ENCODE measurements around the gene DMD. TPM values are rescaled to one million over a fixed set of nuclear protein-coding genes. Genes with fewer than 3 reads are reported as not detected.

DMD gene
- total RNA-seq, 3 donors from 2014 or later: 11.2 to 140 (median 12.6) TPM

GRCh38 chrX:33126469-33126868 lies 84.9 kb downstream of the DMD start:
- Histone ChIP-seq H3K4me3 (no peak overlapping the region), H3K4me1 (ENCODE audit: low read depth) (no peaks in the 10 kb centered on the region), H3K9me3 (no peaks in the 10 kb centered on the region), H3K36me3 (ENCODE audit: low read depth) (no peaks in the 10 kb centered on the region)
- ATAC-seq (no peak), DNase-seq (no peak)
- no peak for TF ChIP-seq CTCF (IDR thresholded peaks at IDR 0.05)
- intact Hi-C loops (cut with DNase I, micrococcal nuclease): no loop called here

DNA sequence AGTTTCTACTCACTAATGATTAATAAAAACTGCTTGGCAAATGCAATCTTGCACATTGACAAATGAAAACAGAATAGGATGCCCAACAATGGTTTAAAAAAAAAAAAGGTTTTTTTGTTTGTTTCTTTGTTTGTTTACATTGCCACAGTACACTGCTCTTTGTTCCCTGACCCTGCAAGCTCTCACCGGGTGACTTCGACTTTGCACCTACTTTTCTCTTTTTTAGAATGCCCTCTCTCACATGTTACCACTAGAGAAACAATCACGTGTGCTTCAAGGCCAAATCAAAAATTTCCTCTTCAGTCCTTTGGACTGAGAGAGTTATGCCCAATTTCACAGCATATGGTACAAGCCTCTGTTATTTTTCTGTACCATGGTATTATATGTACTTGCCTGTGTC lies 101.5 kb downstream of the DMD start:
- no peaks in the 10 kb centered on the region for H3K9me3 ChIP-seq
- no peaks in the 10 kb centered on the region for H3K4me1 ChIP-seq (ENCODE audit: low read depth)
- DNase-seq (no peak), ATAC-seq (no peak)
- no peaks in the 10 kb centered on the region for H3K36me3 ChIP-seq (ENCODE audit: low read depth)
- TF ChIP-seq CTCF (IDR thresholded peaks at IDR 0.05): no peak
- intact Hi-C loops (cut with DNase I, micrococcal nuclease): no loop called here
- H3K4me3 ChIP-seq: no peak overlapping the region

DNA sequence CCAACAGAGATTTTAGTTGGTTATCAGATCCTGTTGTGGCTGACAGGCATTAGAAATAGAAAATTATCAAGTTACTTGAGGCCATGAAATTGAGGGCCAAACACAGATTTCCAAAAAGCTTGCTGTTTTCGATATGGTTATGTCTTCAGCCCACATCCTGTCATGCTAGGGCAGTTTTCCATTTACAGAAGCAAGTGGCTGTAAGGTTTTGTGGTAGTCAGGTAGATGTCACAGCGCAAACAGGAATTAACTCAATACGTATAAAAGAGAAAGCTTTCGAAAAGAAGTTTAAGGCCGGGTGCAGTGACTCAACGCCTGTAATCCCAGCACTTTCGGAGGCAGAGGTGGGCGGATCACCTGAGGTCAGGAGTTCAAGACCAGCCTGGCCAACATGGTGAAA lies 104.6 kb downstream of the DMD start:
- intact Hi-C loops (cut with DNase I, micrococcal nuclease): no loop called here

GRCh38 chrX:33095079-33095478 lies 116.3 kb downstream of the DMD start:
- H3K4me3 ChIP-seq: no peak overlapping the region
- DNase-seq (no peak), ATAC-seq (no peak)
- intact Hi-C loops (cut with DNase I, micrococcal nuclease): no loop called here
- no peaks in the 10 kb centered on the region for H3K36me3 ChIP-seq (ENCODE audit: low read depth)
- H3K9me3 ChIP-seq: no peaks in the 10 kb centered on the region
- H3K4me1 ChIP-seq (ENCODE audit: low read depth): no peaks in the 10 kb centered on the region
- no peak for TF ChIP-seq CTCF (IDR thresholded peaks at IDR 0.05)

More for the DNA sequence above, 104.6 kb downstream of the DMD start:
- no peak for ATAC-seq
- no peak for TF ChIP-seq CTCF (IDR thresholded peaks at IDR 0.05)
- no peak for DNase-seq
- Histone ChIP-seq H3K9me3 (no peaks in the 10 kb centered on the region), H3K4me3 (no peak overlapping the region), H3K36me3 (ENCODE audit: low read depth) (no peaks in the 10 kb centered on the region), H3K4me1 (ENCODE audit: low read depth) (no peaks in the 10 kb centered on the region)

- no peaks in the 10 kb centered on the region for H3K4me1 ChIP-seq (ENCODE audit: low read depth)
- H3K4me3 ChIP-seq: no peak overlapping the region
- DNase-seq (no peak), ATAC-seq (no peak)
- H3K36me3 ChIP-seq (ENCODE audit: low read depth): no peaks in the 10 kb centered on the region
- no peaks in the 10 kb centered on the region for H3K9me3 ChIP-seq
- intact Hi-C loops (cut with DNase I, micrococcal nuclease): no loop called here
- TF ChIP-seq CTCF (IDR thresholded peaks at IDR 0.05): no peak
Measured at GRCh38 chrX:33087411-33087810, 123.9 kb downstream of the DMD start.

DNA sequence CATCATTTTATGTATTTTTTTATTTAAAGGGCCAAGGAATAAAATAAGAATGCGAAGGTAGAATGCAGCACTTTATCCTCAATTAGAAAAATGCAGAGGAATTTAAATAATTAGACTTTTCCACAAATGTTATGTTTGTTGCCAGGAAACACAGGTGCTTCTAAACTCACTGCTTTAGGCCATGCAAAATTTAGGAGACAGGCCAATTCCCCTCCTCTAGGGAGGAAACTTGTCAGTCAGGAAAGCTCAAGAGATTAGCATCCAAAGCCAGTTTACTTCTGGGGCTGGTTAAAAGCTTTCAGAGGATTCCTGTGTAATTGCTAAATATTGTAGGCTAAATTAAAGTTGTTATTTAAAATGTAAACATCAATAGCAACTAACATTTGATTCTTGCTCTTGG lies 124.5 kb downstream of the DMD start:
- H3K9me3 ChIP-seq: no peaks in the 10 kb centered on the region
- no peaks in the 10 kb centered on the region for H3K36me3 ChIP-seq (ENCODE audit: low read depth)
- no peaks in the 10 kb centered on the region for H3K4me1 ChIP-seq (ENCODE audit: low read depth)
- H3K4me3 ChIP-seq: no peak overlapping the region
- intact Hi-C loops (cut with DNase I, micrococcal nuclease): no loop called here
- DNase-seq (no peak), ATAC-seq (no peak)
- TF ChIP-seq CTCF (IDR thresholded peaks at IDR 0.05): no peak
